CD4-positive, alpha-beta T cell treated with Interleukin-4 for 1 hour (primary cell): ENCODE measurements around the gene ECE2.
"Not testable (repeated sequence)": the region's sequence is repeated elsewhere in the genome, so short reads cannot be mapped to it uniquely, and the experiment has no call there.

Experiments
- DNase-seq, 2 donors: peaks; one replicate each; pipeline ENCODE4 v3.0.0-alpha.2; 2020 to 2022

Gene ECE2

GRCh38 chr3:184241141-184241446 is 34.7 kb upstream of the ECE2 start:
- DNase-seq = no peak

GRCh38 chr3:184241447-184242296 is 34.1 kb upstream of the ECE2 start:
- DNase-seq = no peak

DNA sequence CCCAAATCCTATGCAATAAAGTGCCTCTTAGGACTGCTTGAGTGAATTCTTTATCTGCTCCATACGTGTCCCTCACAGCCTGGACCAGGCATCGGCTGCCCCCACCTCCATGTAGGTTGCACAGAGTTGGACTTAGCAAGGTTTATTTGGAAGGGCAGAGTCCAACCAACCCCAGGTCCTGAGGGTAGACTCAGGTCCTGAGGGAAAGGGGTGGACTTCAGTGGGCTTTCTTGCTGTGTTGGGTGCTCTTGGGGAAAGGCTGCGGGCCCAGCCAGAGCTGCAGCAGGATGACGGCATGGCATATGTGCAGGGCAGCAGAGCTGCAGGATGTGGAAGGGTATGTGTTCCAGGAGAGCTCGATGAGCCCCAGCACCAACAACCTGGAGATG is 33.5 kb upstream of the ECE2 start:
- DNase-seq = no peak

- DNase-seq = peak; percentile 84 to 89
Observed at GRCh38 chr3:184248454-184249411, 27.1 kb upstream of the ECE2 start, which contains the start of gene ALG3. TSS of gene ALG3 (minus strand) at chr3:184248962. CDS start at chr3:184248940, 22 bp downstream.

DNA sequence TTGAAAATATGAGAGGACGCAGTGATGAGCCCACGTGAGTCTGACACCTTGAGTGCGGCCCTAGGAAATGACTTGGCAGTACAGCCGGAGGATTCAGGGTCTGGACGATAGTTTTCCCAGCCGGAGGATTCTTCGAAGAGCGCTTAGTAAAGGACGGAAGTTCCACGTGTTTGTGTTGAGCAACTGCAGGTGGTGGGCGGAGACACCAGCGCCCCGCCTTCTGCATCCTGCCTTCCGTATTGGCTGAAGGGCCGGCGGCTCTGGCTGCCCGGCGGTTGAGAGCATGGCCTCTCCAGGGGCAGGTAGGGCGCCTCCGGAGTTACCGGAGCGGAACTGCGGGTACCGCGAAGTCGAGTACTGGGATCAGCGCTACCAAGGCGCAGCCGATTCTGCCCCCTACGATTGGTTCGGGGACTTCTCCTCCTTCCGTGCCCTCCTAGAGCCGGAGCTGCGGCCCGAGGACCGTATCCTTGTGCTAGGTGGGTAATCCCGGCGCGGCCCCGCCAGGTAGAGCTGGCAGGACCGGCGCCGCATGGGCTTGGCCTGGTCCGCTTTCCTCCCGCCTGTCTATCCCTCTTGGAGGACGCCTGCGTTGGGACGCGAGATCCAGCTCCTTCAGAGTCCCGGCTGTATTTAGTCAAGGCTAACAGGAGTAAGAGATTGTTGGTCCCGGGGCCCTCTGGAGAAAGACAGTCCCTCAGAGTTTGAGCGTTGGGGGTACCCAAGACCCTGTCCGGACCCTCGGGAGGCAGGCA is 26.2 kb upstream of the ECE2 start, which contains the start of gene EEF1AKMT4:
TSS of gene EEF1AKMT4 (plus strand) at position 261 of the 755 bp plus-strand sequence. CDS start at position 284, 23 bp downstream.
- DNase-seq = peak; percentile 98

GRCh38 chr3:184250167-184250828 is 25.5 kb upstream of the ECE2 start:
- peak; percentile 89 to 91 for DNase-seq

- no peak for DNase-seq
Observed at GRCh38 chr3:184255291-184256039, 20.4 kb upstream of the ECE2 start.

DNA sequence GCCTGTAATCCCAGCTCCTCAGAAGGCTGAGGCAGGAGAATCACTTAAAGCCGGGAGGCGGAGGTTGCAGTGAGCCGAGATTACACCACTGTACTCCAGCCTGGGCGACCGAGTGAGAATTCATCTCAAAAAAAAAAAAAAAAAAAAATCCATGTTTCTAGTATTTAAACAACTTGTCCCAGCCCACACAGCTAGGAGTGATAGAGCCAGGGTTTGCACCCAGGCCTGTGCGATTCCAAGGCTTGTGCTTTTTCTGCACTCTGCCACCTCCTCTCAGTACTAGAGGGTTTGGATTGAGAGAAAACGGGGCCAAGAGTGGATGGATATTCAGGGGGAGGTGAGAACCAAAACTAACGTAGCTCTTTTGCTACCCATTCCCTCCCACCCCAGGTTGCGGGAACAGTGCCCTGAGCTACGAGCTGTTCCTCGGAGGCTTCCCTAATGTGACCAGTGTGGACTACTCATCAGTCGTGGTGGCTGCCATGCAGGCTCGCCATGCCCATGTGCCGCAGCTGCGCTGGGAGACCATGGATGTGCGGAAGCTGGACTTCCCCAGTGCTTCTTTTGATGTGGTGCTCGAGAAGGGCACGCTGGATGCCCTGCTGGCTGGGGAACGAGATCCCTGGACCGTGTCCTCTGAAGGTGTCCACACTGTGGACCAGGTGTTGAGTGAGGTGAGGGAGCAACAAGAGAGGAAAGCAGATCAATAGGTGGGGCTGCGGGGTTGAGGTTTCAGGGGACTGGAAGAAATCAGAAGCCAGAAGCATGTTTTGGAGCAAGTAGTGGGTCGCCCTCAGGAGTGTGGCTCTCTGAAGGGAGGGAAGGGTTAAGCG is 18.5 kb upstream of the ECE2 start:
- no peak for DNase-seq

- no peak for DNase-seq
Observed at GRCh38 chr3:184258926-184259325, 16.9 kb upstream of the ECE2 start.

DNA sequence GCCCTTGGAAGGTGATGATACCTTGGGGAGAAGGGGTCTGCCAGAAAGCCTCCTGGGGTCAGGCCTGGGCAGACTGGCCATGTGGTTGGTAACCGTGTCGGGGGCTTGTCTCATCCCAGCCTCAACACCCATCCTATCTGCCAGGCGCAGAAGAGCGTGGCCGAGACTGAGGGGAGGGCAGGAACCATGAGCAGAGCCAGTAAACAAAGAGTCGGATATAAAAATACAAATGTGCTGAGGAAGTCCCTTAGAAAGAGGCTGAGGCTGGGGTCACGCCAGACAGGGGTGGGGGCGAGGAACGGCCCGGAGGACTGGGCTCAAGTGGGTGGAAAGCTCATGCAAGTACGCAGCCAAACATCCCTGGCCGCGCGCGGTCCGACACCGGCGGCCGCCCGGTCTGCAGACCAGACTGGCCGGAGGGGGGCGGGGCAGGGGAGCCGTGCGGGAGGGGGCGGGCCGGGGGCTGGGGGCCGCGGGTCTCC is 16.4 kb upstream of the ECE2 start:
- DNase-seq = no peak

- DNase-seq = peak in 1 of 2 donors; percentile 20
Observed at GRCh38 chr3:184259878-184260723, 15.7 kb upstream of the ECE2 start.

DNA sequence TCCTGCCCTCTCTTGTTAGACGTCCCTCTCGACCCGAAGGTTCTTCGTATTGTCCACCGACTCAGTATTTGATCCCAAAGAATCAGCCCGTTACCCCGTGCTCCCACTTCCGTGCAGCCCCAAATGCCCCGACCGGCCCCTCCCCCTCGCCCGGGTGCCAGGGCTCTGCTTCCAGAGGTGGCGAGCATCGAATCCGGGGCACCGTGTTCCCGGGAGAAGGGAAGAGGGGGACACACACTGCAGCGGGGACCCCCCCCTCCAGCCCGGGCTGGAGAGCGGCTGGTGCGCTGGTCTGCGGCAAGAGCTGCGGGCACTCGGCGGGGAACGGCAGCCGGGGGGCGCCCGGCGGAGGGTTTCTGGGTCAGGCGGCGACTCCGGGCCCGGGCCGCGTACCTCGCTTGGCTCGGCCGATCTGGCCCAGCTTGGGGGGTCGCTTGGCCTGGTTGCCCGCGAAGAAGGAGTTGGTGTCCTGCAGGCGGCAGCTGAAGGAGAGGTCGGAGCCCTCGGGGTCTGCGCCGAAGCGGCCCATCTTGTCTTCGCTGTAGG is 15.0 kb upstream of the ECE2 start:
- peak in 1 of 2 donors; percentile 6 for DNase-seq

GRCh38 chr3:184261270-184261853 is 14.5 kb upstream of the ECE2 start, which contains the start of gene CAMK2N2:
TSS of gene CAMK2N2 (minus strand) at chr3:184261553. CDS start at chr3:184261285, 268 bp downstream.
- peak; percentile 48 to 70 for DNase-seq

- DNase-seq = peak; percentile 14 to 20
Observed at GRCh38 chr3:184261854-184262763, 13.7 kb upstream of the ECE2 start.

- DNase-seq = no peak
Observed at GRCh38 chr3:184262764-184263179, 13.1 kb upstream of the ECE2 start.

GRCh38 chr3:184267249-184267648 is 8.6 kb upstream of the ECE2 start:
- not testable (repeated sequence) for DNase-seq

GRCh38 chr3:184272269-184272668 is 3.6 kb upstream of the ECE2 start:
- no peak for DNase-seq

DNA sequence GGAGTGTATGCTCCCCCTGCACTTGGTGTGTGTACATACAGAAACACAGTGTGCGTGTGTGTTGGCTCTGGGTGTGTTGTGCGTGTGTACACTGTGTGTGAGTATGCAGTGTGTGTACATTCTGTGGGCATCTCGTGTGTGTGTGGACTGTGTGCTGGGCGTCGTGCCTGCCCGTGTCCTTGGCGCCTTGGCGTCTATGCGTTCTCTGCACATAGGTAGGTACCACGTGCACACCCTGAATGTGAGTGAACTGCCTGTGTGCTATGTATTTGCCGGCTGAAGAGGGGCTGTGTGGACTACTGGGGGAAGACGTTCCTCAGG is 481 bp upstream of the ECE2 start:
- no peak for DNase-seq
